ENCODE measurements around the gene ARFGAP2. TPM values are rescaled to one million over a fixed set of nuclear protein-coding genes. Genes with fewer than 3 reads are reported as not detected.

Gene ARFGAP2
- total RNA-seq, result 82.6 and 85.6 TPM in 2 replicates

GRCh38 chr11:47176328-47177228 lies at the start of gene ARFGAP2:
Gene ARFGAP2, minus strand, starts transcription at chr11:47176879. Its CDS starts 26 bp downstream, at chr11:47176853.

GRCh38 chr11:47186076-47186699 lies 9.5 kb upstream of the ARFGAP2 start, which contains the start of gene PACSIN3:
Gene PACSIN3, minus strand, starts transcription at chr11:47186434. Its CDS starts 3,707 bp downstream, at chr11:47182727.

Other genes starting within 250 kb of the ARFGAP2 start
- 11.6 and 13.2 TPM in 2 replicates for gene CSTPP1, start 240.1 kb downstream of the ARFGAP2 start, total RNA-seq
- 18.2 and 19.3 TPM in 2 replicates for gene PACSIN3, start 9.6 kb upstream of the ARFGAP2 start, total RNA-seq
- gene DDB2, start 38.1 kb upstream of the ARFGAP2 start, total RNA-seq, result 35.6 and 38.1 TPM in 2 replicates
- 13.9 and 16.4 TPM in 2 replicates for gene ACP2, start 71.9 kb upstream of the ARFGAP2 start, total RNA-seq
- gene NR1H3, start 81.1 kb upstream of the ARFGAP2 start, total RNA-seq, result 21.1 and 23.5 TPM in 2 replicates
- 9.2 and 12.0 TPM in 2 replicates for gene MADD, start 93.3 kb upstream of the ARFGAP2 start, total RNA-seq
- gene MYBPC3, start 175.8 kb upstream of the ARFGAP2 start, total RNA-seq, result not detected in 2 replicates
- not detected in 2 replicates for gene SPI1, start 201.7 kb upstream of the ARFGAP2 start, total RNA-seq
- gene SLC39A13, start 231.7 kb upstream of the ARFGAP2 start, total RNA-seq, result 38.4 and 47.0 TPM in 2 replicates
- 165 and 186 TPM in 2 replicates for gene PSMC3, start 249.6 kb upstream of the ARFGAP2 start, total RNA-seq

Data from smooth muscle cell of bladder (primary cell).